Activated CD4-positive, alpha-beta T cell treated with anti-CD3 and anti-CD28 coated beads, Interleukin-2, Interleukin-6, amounts not matched to agents 100 ng/mL and 50 ng/mL, durations not matched to agents 16 hours and 8 hours (primary cell): ENCODE measurements around the gene RASGRP1.

ENCODE experiments used
- DNase-seq: peaks from one replicate; pipeline ENCODE4 v3.0.0-alpha.2; 2020

Gene RASGRP1

DNA sequence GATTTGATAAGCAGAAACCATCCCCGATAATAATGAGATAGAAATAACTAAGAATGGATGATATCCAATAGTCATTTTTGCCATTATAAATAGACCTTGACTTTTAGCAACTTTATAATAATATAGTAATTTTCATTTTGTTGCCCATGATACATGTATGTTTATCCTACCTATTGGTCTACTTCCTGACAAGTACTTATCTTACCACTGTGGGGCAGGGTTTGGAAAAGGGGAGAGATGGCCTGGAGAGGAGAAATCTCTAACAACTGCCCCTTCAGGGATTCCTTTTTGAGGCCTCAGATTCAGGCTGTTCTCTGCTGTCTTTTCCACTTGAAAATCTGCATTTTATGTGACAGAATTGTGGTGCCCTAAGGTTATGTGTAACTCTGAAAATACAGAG, 68.5 kb downstream of the RASGRP1 start:
- no peak for DNase-seq

DNA sequence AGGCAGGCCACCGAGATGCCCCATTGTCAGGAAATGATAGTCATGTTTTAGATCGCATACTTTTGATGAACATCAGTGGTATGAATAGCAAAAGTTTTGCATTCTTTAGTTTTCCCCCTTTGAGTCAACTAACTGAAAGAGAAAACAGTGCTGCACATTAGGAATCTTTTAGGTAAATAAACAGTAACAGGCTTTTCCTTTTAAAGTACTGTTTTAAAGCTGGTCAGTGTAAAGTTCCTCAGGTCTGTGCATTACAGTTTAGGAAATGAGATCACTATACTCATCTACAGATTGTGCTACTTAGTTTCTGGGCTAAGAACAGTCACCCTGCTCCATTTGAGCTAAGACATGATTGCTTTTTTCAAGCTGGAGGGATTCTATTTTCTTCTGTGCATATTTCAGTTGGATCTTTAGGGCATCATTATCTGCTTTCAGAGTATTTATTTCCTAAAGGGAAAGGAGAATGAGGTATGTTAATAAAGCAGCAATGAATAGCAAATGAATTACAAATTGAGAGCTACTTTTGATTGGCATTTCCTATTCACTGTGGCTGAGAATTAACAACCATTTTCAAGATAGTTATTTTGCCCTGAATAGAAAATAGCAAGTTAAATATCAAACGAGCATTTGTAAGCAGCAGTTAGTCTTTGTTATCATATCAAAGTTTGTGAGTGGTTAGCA, 74.2 kb downstream of the RASGRP1 start:
- no peak for DNase-seq

DNA sequence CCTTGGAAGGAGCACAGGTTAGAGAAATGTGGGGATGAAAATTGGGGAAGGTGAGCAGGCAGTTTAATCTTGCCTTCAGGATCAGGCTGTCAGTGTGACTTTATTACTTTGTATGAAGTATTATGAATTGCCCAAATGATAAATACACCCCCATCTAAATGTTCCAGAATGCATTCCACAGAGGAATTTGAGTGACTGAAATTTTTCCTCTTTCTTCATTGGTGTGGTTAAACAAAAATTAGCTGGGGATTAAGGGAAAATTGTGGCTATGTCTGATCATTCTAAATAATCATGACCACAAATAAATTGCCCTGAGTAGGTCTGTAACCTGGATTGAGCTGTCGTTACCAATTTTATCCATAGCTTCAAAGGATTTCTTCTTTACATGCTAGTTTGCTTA, 77.2 kb downstream of the RASGRP1 start:
- DNase-seq = no peak

DNA sequence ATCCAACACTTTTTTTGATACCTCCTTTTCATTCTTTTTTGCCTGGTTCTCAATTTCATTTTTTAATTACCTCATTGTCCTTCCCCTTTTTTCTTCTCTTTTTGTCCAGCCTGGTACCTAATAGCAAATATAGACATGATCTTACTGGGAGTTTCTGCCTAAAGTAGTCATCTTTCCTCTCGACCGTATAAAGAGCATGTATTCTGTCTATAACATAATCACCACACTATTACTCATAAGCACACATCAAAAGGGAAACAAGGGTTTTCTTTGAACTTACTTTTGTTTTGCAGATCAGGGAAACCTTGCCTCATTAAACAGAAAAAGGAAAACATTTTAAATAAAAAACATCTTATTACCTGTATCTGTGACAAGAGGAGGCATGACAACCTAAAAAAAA, 77.7 kb downstream of the RASGRP1 start:
- DNase-seq = peak; percentile 43

DNA sequence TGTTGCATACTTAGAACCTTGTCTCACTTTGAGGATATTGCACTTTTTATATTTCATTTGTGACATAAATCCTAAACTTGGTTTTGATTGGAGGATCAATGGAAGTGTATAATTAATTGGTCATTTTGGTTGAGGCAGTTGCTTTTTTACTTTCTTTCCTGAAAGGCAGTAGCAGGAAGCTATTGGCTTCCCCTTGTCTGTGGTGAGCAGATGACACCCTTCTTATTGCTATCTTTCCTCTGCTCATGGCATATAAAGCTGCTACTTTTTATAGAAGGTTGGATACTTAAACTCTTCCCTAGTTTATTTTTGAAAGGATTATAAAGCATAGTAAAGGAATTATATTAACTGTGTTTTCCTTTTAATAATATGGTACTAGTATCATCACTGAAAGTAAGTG, 82.0 kb downstream of the RASGRP1 start:
- DNase-seq = no peak

DNA sequence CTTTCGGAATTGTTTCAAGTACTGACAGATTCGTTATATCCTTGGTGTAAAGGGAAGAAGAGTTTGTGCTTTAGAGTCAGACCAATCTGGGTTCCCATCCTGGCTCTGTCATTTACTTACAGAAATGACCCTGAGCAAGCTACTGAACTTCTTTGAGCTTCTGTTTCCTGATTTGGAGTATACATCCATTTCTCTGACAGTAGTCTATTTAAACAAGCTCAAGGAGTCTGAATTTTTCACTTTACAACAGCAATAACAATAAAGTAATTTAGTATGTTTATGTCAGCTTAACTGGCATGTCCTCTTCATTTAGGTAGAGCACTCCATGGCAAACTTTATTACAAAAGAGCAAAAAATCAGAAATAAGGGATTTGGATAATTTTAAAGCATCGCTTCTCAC, 82.9 kb downstream of the RASGRP1 start:
- no peak for DNase-seq

DNA sequence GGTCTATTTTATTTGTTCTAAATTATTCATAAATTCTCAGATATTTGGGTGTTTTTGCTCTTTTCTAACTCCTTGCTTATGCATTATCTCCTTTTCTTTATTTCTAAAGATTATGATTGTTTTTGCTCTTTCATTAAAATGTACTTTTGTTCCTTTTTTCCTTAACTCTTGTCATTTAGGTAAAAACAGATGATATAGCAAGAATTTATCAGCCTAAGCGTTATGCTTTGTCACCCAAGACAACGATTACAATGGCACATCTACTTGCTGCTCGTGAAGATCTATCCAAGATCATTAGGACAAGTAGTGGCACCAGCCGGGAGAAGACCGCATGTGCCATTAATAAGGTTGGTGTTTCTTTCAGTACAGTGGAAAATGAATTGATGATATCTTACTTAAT, 83.5 kb downstream of the RASGRP1 start:
- no peak for DNase-seq

DNA sequence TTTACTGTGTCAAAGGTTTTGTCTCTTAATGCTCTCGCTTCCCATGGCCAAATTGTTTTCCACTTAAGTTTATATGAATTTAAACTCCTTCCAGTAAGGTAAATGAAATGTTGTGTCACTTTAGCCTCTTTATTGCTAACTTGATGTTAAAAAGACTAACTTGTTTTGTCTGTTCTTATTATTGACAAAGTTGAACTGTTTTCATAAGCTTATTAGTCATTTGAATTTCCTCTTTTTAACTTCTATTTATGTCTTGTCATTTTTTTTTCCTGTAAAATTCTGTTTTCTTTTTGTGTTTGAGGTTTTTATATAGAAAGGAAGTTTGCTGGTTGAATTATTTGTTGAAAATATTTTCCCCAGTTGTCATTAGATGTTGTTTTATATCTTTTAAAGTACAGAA, 84.9 kb downstream of the RASGRP1 start:
- no peak for DNase-seq

DNA sequence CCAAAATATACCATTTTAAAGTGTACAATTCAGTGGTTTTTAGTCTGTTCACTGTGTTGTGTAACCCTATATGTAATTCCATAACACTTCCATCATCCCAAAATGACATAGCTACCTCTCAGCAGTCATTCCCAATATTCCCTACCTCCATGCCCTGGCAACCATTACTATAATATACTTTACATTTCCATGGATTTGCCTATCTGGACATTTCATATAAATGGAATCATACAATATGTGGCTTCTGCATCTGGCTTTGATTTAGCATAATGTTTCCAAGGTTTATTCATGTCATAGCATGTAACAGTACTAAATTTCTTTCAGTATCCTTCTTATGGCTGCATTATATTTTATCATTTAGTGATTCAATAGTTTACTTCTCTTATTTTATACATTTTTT, 85.3 kb downstream of the RASGRP1 start:
- DNase-seq = no peak

DNA sequence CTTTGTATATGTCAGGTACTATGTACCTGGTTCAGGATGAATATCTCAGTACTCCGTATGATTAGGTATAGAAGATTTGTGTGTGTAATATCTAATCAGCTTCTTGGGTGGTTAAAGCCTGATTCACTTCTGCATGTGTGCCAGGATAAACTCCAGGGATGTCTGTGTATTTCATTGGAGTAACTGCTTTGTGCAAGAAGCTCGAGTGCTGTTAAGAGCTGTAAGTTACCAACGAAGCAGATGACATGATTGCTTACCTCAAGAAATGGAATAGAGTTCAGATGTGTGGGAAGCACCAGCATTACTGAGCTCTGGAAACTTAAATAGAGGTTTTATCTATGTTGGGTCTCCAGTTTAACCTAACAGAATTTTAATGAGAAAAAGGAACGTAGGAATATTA, 87.0 kb downstream of the RASGRP1 start:
- DNase-seq = no peak

DNA sequence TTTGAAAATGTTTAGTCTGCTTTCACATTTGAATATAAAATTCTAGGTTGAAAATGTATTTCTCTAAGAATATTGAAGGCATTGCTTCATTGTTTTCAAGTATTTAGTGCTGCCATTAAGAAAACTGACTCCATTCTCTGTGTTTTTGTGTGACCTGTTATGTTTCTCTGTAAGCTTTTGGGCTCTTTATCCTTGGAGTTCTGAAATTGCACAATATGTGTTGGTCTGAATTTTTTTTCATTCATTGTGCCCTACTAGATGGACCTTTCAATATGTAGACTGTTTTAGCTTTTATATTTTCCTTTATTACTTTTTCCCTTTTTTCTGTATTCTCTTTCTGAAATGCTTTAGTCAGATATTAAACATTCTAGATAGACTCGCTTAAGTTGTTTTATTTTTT, 88.5 kb downstream of the RASGRP1 start:
- DNase-seq = no peak

DNA sequence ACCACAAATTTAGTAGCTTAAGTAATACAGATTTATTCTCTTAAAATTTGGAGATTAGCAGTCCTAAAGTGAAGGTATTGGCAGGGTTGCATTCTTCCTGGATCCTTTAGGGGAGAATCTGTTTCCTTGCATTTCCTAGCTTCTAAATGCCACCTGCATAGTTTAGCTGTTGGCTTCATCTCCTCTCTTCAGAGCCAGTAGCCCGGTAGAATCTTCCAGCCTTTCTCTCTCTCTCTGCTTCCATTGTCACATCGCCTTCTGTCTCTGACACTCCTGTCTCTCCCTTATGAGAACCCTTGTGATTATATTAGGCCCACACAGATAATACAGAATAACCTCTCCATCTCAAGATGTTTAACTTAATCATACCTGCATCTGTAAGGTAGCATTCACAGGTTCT, 89.3 kb downstream of the RASGRP1 start:
- DNase-seq = no peak

DNA sequence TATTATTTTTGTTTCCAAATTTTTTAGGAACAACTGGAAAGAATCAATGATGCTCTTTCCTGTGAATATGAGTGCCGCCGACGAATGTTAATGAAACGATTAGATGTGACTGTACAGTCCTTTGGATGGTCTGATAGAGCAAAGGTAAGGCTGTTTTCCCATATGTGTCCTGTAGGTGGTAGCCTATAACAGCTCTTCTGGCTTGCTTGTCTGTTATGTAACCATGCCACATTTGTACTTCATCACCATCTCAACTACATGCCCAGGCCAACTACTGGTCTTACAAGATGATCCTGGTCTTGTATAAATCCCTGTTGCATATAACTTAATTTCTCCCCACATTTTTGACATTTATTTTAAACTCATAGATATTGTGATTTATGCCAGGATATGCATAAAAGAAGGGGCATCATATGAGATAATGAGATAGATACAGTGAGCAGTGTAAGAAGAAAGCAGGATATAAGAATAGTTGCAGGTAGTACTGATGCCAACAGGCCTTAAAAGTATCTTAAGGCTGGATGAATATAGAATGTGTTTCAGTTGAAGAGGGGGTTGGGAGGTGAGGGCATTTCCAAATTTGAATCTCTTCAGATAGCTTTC, 90.4 kb downstream of the RASGRP1 start:
- DNase-seq = peak; percentile 61

DNA sequence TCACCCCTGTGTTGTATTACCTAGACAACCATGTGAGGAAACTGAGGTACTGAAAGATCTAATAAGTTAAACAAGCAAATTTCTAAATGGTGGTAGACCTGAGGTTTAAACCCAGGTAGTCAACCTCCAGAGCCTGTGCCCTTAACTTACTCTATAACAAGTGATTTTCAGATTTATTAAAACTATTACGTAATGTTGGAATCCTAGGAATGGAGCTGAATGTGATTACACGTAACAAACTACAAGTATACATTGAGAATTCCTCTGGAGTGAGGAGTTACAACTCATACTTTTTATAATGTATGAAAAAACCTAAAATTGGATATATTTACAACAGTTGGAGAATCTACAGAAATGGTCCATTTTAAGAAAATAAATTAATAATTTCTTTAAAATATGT, 92.6 kb downstream of the RASGRP1 start:
- DNase-seq = no peak

DNA sequence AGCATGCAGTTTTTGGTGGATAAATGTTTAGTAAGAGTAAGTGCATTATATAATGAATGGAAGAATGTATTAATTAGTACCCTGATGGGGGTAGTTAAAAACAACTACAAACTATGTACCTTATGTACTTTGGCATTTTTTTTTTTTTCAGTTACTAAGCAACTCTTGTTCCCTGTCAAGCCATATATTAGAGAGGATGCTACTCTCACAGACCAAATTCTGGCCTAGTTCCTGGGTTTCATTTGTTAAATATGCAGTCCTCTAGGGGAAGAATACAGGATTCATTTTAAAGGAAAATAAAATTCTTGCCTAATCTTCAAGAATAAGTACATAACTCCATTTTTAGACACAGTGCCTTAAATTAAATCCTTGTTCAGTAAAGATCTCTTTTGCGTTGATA, 93.8 kb downstream of the RASGRP1 start:
- no peak for DNase-seq

DNA sequence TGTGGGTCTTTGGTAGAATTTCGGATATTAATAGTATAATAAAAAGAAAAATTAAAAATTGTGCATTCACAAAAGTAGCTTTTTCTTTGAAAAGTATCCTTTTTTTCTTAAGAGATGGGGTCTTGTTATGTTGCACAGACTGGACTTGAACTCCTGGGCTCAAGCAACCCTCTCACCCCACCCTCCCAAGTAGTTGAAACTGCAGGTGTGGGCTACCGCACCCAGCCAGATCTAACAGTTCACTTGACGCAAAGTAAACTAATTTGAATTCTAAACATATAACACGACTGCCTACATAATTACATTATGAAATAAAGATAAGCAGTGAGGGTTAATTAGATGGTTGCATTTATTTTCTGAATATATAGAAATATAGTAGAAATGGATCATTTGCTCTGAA, 99.9 kb downstream of the RASGRP1 start:
- DNase-seq = no peak

DNA sequence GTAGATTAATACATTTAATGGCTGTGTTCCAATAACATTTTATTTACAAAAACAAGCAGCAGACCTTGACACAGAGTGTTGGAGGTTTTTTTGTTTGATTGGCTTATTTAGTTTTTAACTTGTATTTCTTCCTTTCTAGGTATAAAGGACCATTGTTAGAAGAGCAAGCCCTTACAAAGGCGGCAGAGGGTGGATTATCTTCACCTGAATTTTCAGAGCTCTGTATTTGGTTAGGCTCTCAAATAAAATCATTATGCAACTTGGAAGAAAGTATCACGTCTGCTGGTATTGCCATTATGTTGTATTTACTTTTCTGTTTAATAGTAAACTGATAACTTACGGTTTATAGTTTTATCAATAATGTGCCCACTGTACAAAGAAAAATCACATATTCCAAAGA, 100.7 kb downstream of the RASGRP1 start:
- no peak for DNase-seq

DNA sequence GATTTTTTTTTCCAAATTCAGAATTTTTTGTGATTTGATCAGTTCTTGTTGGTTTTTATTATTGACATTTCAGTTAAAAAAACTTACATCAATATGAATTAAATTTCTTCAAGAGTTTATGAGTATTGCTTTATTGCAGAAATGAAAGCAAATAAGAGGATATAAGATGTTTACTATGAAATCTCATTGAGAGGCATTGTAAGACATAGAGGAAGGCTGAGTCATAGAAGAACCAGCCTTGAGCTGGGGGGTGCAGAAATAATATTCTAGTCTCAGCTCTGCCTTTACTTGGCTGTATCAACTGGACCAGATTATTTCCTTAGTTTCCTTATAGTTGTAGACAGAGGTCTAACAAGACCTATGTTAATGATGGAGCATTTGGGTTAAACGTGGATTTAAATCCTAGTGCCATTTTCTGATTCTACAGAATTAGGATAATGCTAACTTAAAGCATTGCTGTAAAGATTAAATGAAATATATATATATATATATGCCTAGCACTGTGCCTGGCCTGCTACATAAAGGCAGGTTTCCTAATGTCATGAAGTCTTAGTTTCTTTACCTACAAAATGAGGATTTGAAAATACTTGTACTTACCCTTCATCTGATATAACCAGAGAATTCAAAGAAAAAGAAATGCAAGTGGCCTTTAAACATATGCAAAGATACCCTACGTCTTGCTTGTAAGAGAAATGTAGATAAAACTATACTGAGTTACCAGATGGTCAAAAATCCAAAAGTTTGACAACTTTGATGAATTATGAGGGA, 103.4 kb downstream of the RASGRP1 start:
- DNase-seq = peak; percentile 35

DNA sequence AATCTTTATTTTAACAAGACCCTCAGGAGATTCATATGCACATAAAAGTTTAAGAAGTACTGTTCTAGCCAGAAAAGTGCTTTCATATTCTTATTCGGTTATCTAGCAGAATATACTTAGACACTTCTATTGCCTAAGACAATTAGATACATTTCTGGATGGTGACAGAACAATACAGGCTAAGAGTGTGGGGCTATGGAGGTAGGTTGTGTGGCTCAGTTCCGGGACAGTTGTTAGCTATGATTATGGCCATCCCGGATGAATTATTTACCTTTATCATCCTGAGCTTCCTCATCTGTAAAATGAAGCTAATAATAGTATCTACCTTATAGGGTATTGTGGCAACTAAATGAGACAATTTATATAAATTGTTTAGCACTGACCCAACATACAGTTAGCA, 104.1 kb downstream of the RASGRP1 start:
- no peak for DNase-seq

DNA sequence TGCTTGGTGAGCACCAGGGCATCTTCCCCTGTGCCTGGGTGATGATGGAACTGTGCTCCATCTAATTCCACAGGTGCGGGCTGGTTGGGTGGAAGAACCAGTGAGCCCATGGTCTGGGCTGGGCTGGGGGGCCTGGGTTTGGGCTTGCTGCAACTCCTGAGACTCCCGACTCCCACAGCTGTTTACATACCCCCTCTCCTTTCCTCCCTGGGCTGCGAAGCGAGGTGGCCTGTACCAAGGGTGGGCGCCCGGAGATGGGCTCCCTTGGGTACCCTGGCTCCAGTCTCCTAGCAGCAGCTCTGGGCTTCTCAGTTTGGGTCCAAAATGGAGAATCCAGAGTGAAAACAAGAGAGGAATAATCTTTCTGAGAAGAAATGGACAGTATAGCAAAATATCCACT, 105.1 kb downstream of the RASGRP1 start:
- no peak for DNase-seq

DNA sequence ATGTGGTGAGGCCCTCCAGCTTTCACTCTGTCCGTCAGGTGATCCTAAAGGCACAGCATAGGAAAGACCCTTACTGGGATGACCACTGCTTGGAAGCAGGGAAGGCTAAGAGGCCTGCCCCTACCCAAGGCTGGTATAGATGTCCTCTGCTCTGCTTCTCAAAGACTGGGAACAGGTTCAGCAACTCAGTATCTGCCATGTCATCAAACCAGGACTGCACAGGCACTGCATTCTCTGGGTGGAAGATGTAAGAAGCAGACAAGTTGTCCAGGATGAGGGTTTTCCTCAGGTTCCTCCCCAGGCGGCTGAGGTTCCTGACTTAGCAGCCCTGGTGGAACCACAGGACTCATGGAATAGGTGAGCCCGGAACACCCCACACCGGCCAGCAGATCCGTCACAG, 106.0 kb downstream of the RASGRP1 start:
- DNase-seq = no peak

DNA sequence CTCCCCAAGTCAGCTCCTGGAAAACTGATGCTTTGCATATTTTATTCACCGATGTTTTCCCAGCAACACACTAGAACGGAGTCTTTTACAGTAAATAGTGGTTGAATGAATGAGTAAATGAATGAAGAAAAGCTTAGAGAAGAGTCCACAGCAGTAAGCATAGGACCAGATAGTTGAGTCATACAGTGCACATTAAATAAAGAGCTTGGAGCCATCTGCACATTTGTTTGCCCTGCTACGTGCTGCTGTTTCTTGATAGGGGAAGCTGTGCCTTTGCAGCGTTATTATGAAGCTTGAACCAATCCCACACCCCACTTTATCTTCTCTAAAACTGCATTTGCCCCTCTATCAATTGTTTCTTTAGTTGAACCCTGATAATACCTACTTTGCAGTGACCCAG, 109.5 kb downstream of the RASGRP1 start:
- DNase-seq = peak; percentile 23

DNA sequence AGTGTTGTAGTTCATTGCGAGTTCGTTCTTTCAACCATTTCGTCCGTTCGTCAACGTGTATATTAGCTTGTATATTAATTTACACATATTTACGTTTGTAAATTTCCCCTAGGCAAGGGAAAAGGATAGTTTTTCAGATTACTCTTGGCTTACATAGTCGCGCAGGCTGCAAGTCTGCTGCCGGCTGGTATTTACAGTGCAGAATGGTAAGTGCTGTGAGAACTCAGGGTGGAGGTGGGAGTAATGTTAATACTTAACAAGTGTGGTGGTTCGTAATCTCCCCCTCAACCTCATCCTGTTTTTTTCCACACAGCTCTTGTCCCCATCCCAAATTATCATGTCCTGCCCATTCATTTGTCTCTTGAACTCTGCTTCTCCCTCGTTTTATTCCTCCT, 109.9 kb downstream of the RASGRP1 start:
- no peak for DNase-seq

DNA sequence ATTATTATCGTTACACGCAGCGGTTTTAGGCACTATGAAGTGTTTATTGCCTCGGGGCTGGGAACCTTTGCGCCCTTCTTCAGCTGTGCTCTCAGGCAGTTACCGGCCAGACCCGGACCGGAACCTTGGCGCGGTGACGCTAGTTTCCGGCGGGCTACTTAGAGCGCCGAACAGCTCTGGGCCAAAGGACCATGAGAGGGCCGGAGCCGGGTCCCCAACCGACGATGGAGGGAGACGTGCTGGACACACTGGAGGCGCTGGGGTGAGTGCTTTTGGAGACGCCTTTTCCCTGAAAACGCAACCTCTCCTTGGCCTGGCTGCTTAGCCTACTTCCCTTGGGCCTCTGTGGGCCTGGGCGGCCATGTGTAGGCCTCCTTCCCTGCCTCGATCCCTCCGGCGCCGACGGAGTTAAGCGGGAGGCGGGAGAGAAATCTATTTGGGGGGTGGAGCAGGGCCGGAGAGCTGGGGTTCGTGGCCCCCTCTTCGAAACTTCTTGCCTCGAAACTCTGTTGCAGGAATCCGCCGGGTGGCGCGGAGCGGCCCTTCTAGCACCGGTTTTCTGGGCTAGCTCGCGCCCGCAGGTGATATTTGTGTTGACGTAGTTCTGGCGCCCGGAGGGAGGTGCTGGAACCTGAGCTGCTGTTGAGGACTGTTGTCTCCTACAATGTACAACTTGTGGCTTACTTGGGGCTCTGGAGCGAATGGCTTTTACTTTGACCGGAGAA, 110.5 kb downstream of the RASGRP1 start, which contains the start of gene FAM98B:
FAM98B (plus strand) TSS at position 157 of the 725 bp plus-strand sequence; CDS start at position 192, 35 bp downstream.
- peak; percentile 94 for DNase-seq
